ENCODE data around the gene TCP11L1. TPM values are rescaled to one million over a fixed set of nuclear protein-coding genes. Genes with fewer than 3 reads are reported as not detected.

TCP11L1 gene
- total and polyA plus RNA-seq, 2 donors (not counting 1 experiment from before 2014, with no cell fraction given), result 24.1 to 30.2 TPM

DNA sequence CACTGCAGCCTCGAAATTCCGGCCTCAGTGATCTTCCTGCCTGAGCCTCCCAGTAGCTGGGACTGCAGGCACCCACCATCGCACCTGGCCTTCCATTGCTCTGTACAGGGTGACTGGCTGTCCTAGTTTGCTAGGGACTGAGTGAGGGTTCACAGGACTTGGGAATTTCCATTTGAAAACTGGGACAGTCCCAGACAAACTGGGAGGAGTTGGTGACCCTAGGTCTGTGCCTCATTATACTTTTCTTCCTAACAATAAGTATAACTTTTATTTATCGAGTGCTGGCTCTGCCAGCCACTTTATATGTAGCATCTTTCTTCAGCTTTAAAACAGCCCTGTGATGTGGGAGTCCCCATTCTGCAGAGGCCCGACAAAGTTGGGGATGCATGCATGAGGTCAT, 25.5 kb downstream of the TCP11L1 start:
- no peak overlapping the region for H3K9ac ChIP-seq (ENCODE audit: insufficient read depth, low read length)
- no peak for TF ChIP-seq EZH2 (IDR thresholded peaks at IDR 0.05; ENCODE audit: low read length, missing control alignments)
- TF ChIP-seq, protein P1, sequence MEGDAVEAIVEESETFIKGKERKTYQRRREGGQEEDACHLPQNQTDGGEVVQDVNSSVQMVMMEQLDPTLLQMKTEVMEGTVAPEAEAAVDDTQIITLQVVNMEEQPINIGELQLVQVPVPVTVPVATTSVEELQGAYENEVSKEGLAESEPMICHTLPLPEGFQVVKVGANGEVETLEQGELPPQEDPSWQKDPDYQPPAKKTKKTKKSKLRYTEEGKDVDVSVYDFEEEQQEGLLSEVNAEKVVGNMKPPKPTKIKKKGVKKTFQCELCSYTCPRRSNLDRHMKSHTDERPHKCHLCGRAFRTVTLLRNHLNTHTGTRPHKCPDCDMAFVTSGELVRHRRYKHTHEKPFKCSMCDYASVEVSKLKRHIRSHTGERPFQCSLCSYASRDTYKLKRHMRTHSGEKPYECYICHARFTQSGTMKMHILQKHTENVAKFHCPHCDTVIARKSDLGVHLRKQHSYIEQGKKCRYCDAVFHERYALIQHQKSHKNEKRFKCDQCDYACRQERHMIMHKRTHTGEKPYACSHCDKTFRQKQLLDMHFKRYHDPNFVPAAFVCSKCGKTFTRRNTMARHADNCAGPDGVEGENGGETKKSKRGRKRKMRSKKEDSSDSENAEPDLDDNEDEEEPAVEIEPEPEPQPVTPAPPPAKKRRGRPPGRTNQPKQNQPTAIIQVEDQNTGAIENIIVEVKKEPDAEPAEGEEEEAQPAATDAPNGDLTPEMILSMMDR (conservative IDR thresholded peaks at IDR 0.05 in 1 of 2, IDR thresholded peaks at IDR 0.05 in 1 of 2; ENCODE audit: low read depth in 1 of 2, low read length in 2 of 2), result no peak
- no peaks in the 10 kb centered on the region for H4K20me1 ChIP-seq (ENCODE audit: control insufficient read depth, extremely low read depth, insufficient read depth, low read length)
- H3K9me3 ChIP-seq (ENCODE audit: control insufficient read depth, insufficient read depth, low read depth, low read length), result no peaks in the 10 kb centered on the region
- peaks cover 13% of the 10 kb centered on the region for H3K36me3 ChIP-seq (ENCODE audit: control insufficient read depth, insufficient read depth, low read length)
- no peak overlapping the region for H2AFZ ChIP-seq (ENCODE audit: low read length)
- H3K79me2 ChIP-seq (ENCODE audit: control insufficient read depth, insufficient read depth, low read length), result no peaks in the 10 kb centered on the region
- peaks cover 3% of the 10 kb centered on the region for H3K4me1 ChIP-seq (ENCODE audit: control insufficient read depth, extremely low read depth, insufficient read depth, low read length)
- H3K27me3 ChIP-seq (ENCODE audit: control insufficient read depth, insufficient read depth, low read length), result no peaks in the 10 kb centered on the region
- no peak overlapping the region for H3K4me3 ChIP-seq (replicated peaks in 1 of 4; ENCODE audit: control extremely low read depth in 1 of 4, insufficient read depth in 1 of 4, low read depth in 3 of 4, low read length in 4 of 4)
- H3K27ac ChIP-seq (ENCODE audit: insufficient read depth, low read length), result no peak overlapping the region
- no peak overlapping the region for H3K4me2 ChIP-seq (ENCODE audit: extremely low read depth, insufficient read depth, low read length)
- no peak for DNase-seq (ENCODE audit: low read depth in 2 of 2)

DNA sequence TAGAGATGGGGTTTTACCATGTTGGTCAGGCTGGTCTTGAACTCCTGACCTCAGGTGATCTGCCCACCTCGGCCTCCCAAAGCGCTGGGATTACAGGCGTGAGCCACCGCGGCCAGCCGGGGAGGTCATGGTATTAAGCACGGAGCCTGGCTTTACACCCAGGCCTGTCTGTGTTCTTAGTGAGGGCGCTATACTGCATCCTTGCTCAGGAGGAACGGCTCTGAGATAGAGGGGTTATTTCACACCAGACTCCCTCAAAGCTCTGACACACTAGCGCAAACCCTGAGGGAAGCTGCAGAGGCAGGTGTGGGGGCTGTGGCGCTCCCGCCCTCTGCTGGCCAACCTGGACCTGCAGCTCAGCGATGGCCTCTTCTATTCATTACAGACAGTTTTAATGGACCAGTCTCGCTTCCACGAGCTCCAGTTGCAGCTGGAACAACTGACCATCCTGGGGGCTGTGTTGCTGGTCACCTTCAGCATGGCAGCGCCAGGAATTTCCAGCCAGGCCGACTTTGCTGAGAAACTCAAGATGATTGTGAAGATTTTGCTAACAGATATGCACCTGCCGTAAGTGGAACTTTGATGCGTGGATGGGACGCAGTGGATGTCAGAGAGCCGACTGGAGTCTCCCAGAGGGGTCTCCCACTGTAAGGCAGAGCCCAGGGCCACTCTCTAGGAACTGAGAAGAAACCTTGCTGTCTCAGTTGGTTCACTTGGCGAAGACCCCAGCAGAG, 26.2 kb downstream of the TCP11L1 start:
- H3K79me2 ChIP-seq (ENCODE audit: control insufficient read depth, insufficient read depth, low read length), result no peaks in the 10 kb centered on the region
- no peaks in the 10 kb centered on the region for H3K27me3 ChIP-seq (ENCODE audit: control insufficient read depth, insufficient read depth, low read length)
- H3K4me3 ChIP-seq (replicated peaks in 1 of 4; ENCODE audit: control extremely low read depth in 1 of 4, insufficient read depth in 1 of 4, low read depth in 3 of 4, low read length in 4 of 4), result no peak overlapping the region
- H3K4me1 ChIP-seq (ENCODE audit: control insufficient read depth, extremely low read depth, insufficient read depth, low read length), result peaks cover 3% of the 10 kb centered on the region
- no peak overlapping the region for H3K27ac ChIP-seq (ENCODE audit: insufficient read depth, low read length)
- H3K9ac ChIP-seq (ENCODE audit: insufficient read depth, low read length), result no peak overlapping the region
- DNase-seq (ENCODE audit: low read depth in 2 of 2), result peak; percentile 50 to 65
- H3K36me3 ChIP-seq (ENCODE audit: control insufficient read depth, insufficient read depth, low read length), result peaks cover 13% of the 10 kb centered on the region
- no peak overlapping the region for H3K4me2 ChIP-seq (ENCODE audit: extremely low read depth, insufficient read depth, low read length)
- H4K20me1 ChIP-seq (ENCODE audit: control insufficient read depth, extremely low read depth, insufficient read depth, low read length), result no peaks in the 10 kb centered on the region
- no peak overlapping the region for H2AFZ ChIP-seq (ENCODE audit: low read length)
- no peaks in the 10 kb centered on the region for H3K9me3 ChIP-seq (ENCODE audit: control insufficient read depth, insufficient read depth, low read depth, low read length)
- TF ChIP-seq, protein P1 (conservative IDR thresholded peaks at IDR 0.05 in 1 of 2, IDR thresholded peaks at IDR 0.05 in 1 of 2; ENCODE audit: low read depth in 1 of 2, low read length in 2 of 2), result peak; percentile 79 to 94
- TF ChIP-seq EZH2 (IDR thresholded peaks at IDR 0.05; ENCODE audit: low read length, missing control alignments), result no peak

DNA sequence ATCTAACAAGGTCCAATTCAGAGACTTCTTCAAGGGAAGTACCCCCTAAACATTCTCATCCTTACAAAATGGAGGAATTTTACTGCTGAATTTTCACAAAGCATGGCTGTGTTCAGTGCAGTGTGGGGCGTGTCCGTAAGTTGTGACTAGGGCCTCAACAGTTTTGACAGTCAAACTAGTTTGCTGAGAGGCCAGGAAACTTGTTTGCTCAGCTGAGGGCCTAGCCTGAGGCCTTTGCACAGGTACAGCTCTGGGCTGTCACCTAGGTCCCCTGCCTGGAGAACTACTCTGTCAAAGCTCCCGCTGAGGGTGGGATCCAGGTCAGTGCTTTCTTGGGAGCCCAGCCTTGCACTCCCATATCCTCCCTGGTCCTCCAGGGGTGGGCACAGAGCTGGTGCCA, 27.9 kb downstream of the TCP11L1 start:
- H3K9ac ChIP-seq (ENCODE audit: insufficient read depth, low read length), result no peak overlapping the region
- H4K20me1 ChIP-seq (ENCODE audit: control insufficient read depth, extremely low read depth, insufficient read depth, low read length), result no peaks in the 10 kb centered on the region
- H3K36me3 ChIP-seq (ENCODE audit: control insufficient read depth, insufficient read depth, low read length), result peaks cover 13% of the 10 kb centered on the region
- no peak overlapping the region for H3K4me2 ChIP-seq (ENCODE audit: extremely low read depth, insufficient read depth, low read length)
- H3K79me2 ChIP-seq (ENCODE audit: control insufficient read depth, insufficient read depth, low read length), result no peaks in the 10 kb centered on the region
- no peak for DNase-seq (ENCODE audit: low read depth in 2 of 2)
- no peak overlapping the region for H3K27ac ChIP-seq (ENCODE audit: insufficient read depth, low read length)
- no peak overlapping the region for H3K4me3 ChIP-seq (replicated peaks in 1 of 4; ENCODE audit: control extremely low read depth in 1 of 4, insufficient read depth in 1 of 4, low read depth in 3 of 4, low read length in 4 of 4)
- H3K27me3 ChIP-seq (ENCODE audit: control insufficient read depth, insufficient read depth, low read length), result no peaks in the 10 kb centered on the region
- H2AFZ ChIP-seq (ENCODE audit: low read length), result no peak overlapping the region
- no peaks in the 10 kb centered on the region for H3K4me1 ChIP-seq (ENCODE audit: control insufficient read depth, extremely low read depth, insufficient read depth, low read length)
- H3K9me3 ChIP-seq (ENCODE audit: control insufficient read depth, insufficient read depth, low read depth, low read length), result no peaks in the 10 kb centered on the region
- TF ChIP-seq EZH2 (IDR thresholded peaks at IDR 0.05; ENCODE audit: low read length, missing control alignments), result no peak
- TF ChIP-seq, protein P1 (conservative IDR thresholded peaks at IDR 0.05 in 1 of 2, IDR thresholded peaks at IDR 0.05 in 1 of 2; ENCODE audit: low read depth in 1 of 2, low read length in 2 of 2), result no peak
